Measurements from ENCODE around the gene TRAFD1.

TRAFD1 gene

GRCh38 chr12:112199136-112199535, 73.8 kb downstream of the TRAFD1 start:
- DNase-seq (ENCODE audit: low read depth) = no peak

Measured in stimulated activated CD8-positive, alpha-beta memory T cell treated with anti-CD3 and anti-CD28 coated beads, Interleukin-7, amount 100 ng/mL, for 24 hours (primary cell).